OCI-LY1 (cell line): ENCODE measurements around the gene NARF.

Source experiments
- H2AFZ ChIP-seq: fragments of 200-600 bp; sonication (generic), shearing (Covaris generic); 2 replicates; pipeline ENCODE4 v1.6.0; 2014; ENCODE audit warnings: antibody characterized with exemption, mild to moderate bottlenecking, low read length
- H3F3A ChIP-seq: fragments of 200-600 bp; sonication (generic), shearing (Covaris generic); 2 replicates; pipeline ENCODE4 v1.6.0; 2014; ENCODE audit warnings: mild to moderate bottlenecking, antibody characterized with exemption, low read length, moderate library complexity; ENCODE audit not compliant: insufficient read depth
- H3K27ac ChIP-seq: fragments of 200-600 bp; sonication (generic); 2 replicates; pipeline ENCODE4 v1.5.1; 2014; ENCODE audit warnings: low read length, mixed run types, mild to moderate bottlenecking, low read depth; ENCODE audit not compliant: poor library complexity, severe bottlenecking
- H3K27me3 ChIP-seq: fragments of 200-600 bp; sonication (generic); 2 replicates; pipeline ENCODE4 v1.6.0; 2014; ENCODE audit warnings: antibody characterized with exemption, mild to moderate bottlenecking, low read length, moderate library complexity; ENCODE audit not compliant: insufficient read depth
- H3K36me3 ChIP-seq: fragments of 200-600 bp; sonication (generic); 2 replicates; pipeline ENCODE4 v1.6.1; 2014; ENCODE audit warnings: mild to moderate bottlenecking, antibody characterized with exemption, low read length, moderate library complexity, mixed read lengths; ENCODE audit not compliant: insufficient read depth
- H3K4me1 ChIP-seq: fragments of 200-600 bp; sonication (generic); 2 replicates; pipeline ENCODE4 v1.5.1; 2014; ENCODE audit warnings: mild to moderate bottlenecking, low read length, moderate library complexity; ENCODE audit not compliant: insufficient read depth, severe bottlenecking
- H3K4me2 ChIP-seq: fragments of 200-600 bp; sonication (generic), shearing (Covaris generic); 2 replicates; pipeline ENCODE4 v1.6.1; 2014; ENCODE audit warnings: low read length
- H3K4me3 ChIP-seq: fragments of 200-600 bp; sonication (generic); 2 replicates; pipeline ENCODE4 v1.5.1; 2014; ENCODE audit warnings: low read length, low read depth, mild to moderate bottlenecking, mixed read lengths; ENCODE audit not compliant: poor library complexity, severe bottlenecking
- H3K79me2 ChIP-seq: fragments of 200-600 bp; shearing (Covaris generic); 2 replicates; pipeline ENCODE4 v1.6.1; 2016; ENCODE audit warnings: mixed run types, low read length, mixed read lengths; ENCODE audit not compliant: insufficient read depth
- H3K9ac ChIP-seq: fragments of 200-600 bp; sonication (generic), shearing (Covaris generic); 2 replicates; pipeline ENCODE4 v1.6.1; 2014; ENCODE audit warnings: mild to moderate bottlenecking, low read length, mixed read lengths
- H3K9me2 ChIP-seq: fragments of 200-600 bp; sonication (generic), shearing (Covaris generic); 2 replicates; pipeline ENCODE4 v1.6.1; 2014; ENCODE audit warnings: low read depth, mild to moderate bottlenecking, low read length, mixed read lengths
- H3K9me3 ChIP-seq: fragments of 200-600 bp; shearing (Covaris generic); 2 replicates; pipeline ENCODE4 v1.6.1; 2014; ENCODE audit warnings: low read length, mixed read lengths
- H4K20me1 ChIP-seq: fragments of 200-600 bp; sonication (generic), shearing (Covaris generic); 2 replicates; pipeline ENCODE4 v1.6.0; 2016; ENCODE audit warnings: mild to moderate bottlenecking, low read length; ENCODE audit not compliant: insufficient read depth
- EZH2 ChIP-seq: fragments of 200-600 bp; sonication (generic), shearing (Covaris generic); IDR thresholded peaks from 2 replicates; pipeline ENCODE4 v1.8.0; 2017; ENCODE audit warnings: borderline replicate concordance, mixed run types, mild to moderate bottlenecking, antibody characterized with exemption, low read length, moderate library complexity, mixed read lengths
- TF ChIP-seq, protein P1 (sequence below): fragments of 200-600 bp; sonication (generic), shearing (Covaris generic); IDR thresholded peaks from 2 replicates; pipeline ENCODE4 v1.5.1; 2017; ENCODE audit warnings: mild to moderate bottlenecking, antibody characterized with exemption, low read length, moderate library complexity, mixed read lengths

The NARF gene

DNA sequence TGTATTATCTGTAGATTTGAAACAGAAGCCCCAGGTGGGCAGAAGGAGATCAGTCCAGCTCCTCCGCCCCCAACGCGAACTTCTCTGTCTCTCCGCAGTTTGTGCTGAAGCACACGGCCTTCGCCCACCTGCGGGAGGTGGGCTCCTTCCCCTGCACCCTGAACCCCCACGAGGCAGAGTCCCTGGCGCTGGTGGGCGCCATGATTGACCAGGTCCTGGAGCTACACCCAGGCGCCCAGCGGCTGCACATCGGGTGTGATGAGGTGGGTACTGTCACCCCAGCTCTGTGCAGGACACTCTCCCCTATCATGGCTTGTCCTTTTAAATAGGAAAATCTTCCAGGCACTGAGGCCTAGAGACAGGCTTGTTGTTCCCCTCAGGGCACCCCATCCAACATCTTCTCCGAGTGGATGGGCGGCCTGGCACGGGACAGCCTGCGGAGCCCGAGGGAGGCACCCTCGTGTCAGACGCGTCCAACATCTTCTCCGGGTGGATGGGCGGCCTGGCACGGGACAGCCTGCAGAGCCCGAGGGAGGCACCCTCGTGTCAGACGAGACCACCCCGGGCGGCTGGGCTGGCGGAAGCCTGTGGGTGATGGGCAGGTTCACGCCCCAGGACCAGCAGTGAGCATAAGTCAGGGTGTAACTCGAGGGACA is 24.9 kb upstream of the NARF start:
- Histone ChIP-seq H3K27ac (no peak overlapping the region), H3K36me3 (peaks cover 5% of the 10 kb centered on the region; the same call in 1 of the 2 replicates), H3K79me2 (no peaks in the 10 kb centered on the region), H4K20me1 (no peaks in the 10 kb centered on the region), H3K9me2 (no peaks in the 10 kb centered on the region), H2AFZ (no peak overlapping the region), H3K9ac (no peak overlapping the region), H3K4me3 (no peak overlapping the region), H3K4me1 (peaks cover 22% of the 10 kb centered on the region), H3K4me2 (no peak overlapping the region), H3F3A (0 out of 2 replicates have a peak, but pooled peaks cover 5% of the 10 kb centered on the region), H3K27me3 (no peaks in the 10 kb centered on the region), H3K9me3 (no peaks in the 10 kb centered on the region)
- TF ChIP-seq EZH2, result no peak
- TF ChIP-seq, protein P1, sequence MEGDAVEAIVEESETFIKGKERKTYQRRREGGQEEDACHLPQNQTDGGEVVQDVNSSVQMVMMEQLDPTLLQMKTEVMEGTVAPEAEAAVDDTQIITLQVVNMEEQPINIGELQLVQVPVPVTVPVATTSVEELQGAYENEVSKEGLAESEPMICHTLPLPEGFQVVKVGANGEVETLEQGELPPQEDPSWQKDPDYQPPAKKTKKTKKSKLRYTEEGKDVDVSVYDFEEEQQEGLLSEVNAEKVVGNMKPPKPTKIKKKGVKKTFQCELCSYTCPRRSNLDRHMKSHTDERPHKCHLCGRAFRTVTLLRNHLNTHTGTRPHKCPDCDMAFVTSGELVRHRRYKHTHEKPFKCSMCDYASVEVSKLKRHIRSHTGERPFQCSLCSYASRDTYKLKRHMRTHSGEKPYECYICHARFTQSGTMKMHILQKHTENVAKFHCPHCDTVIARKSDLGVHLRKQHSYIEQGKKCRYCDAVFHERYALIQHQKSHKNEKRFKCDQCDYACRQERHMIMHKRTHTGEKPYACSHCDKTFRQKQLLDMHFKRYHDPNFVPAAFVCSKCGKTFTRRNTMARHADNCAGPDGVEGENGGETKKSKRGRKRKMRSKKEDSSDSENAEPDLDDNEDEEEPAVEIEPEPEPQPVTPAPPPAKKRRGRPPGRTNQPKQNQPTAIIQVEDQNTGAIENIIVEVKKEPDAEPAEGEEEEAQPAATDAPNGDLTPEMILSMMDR, result no peak

DNA sequence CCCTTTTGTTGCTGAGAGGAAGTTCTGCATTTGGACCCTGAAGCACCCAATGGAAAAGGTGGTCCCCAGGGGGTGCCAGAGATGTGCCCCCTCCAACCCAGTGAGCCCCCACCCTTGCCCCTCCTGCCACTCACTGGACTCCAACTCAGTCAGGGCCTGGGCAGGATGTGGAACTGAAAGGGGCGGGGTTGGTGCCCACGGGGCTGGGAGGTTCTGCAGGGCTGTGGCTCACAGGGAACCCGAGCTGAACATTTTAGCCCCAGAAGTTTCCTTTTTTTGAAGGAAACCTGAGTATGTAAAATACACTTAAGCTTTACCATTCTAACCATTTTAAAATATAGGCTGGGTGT is 24.4 kb upstream of the NARF start:
- H3K36me3 ChIP-seq, result peaks cover 5% of the 10 kb centered on the region; the same call in 1 of the 2 replicates
- H3K79me2 ChIP-seq, result no peaks in the 10 kb centered on the region
- H3K27ac ChIP-seq, result no peak overlapping the region
- H3K4me2 ChIP-seq, result no peak overlapping the region
- no peak overlapping the region for H3K4me3 ChIP-seq
- no peaks in the 10 kb centered on the region for H3K9me3 ChIP-seq
- TF ChIP-seq EZH2, result no peak
- TF ChIP-seq, protein P1, result no peak
- H4K20me1 ChIP-seq, result no peaks in the 10 kb centered on the region
- H3K9me2 ChIP-seq, result no peaks in the 10 kb centered on the region
- no peaks in the 10 kb centered on the region for H3K27me3 ChIP-seq
- no peak overlapping the region for H3K9ac ChIP-seq
- H3K4me1 ChIP-seq, result peaks cover 18% of the 10 kb centered on the region
- 0 out of 2 replicates have a peak, but pooled peaks cover 5% of the 10 kb centered on the region for H3F3A ChIP-seq
- no peak overlapping the region for H2AFZ ChIP-seq

DNA sequence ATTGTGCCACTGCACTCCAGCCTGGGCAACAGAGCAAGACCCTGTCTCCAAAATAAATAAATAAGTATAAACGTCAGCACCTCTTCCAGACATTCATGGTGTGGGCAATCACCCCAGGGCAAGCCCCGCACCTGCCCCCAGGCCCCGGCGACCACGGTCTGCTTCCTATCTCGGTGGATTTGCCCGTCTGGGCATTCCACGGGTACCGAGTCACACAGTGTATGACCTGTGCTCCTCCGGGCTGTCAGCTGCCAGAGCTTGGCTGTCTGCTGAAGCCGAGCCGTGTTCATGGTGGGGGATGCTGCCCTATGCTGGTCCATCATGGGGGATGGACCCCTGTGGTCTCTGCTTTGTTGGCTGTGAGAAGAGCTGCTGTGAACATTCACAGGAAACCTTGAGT is 23.4 kb upstream of the NARF start:
- peaks cover 13% of the 10 kb centered on the region; the same call in 1 of the 2 replicates for H3K36me3 ChIP-seq
- no peak for TF ChIP-seq EZH2
- TF ChIP-seq, protein P1, result no peak
- no peaks in the 10 kb centered on the region for H3K9me3 ChIP-seq
- H3K4me3 ChIP-seq, result no peak overlapping the region
- no peaks in the 10 kb centered on the region for H3K79me2 ChIP-seq
- H3K4me2 ChIP-seq, result no peak overlapping the region
- H4K20me1 ChIP-seq, result no peaks in the 10 kb centered on the region
- H3K9ac ChIP-seq, result no peak overlapping the region
- no peak overlapping the region for H3K27ac ChIP-seq
- no peak overlapping the region for H2AFZ ChIP-seq
- peaks cover 14% of the 10 kb centered on the region for H3K4me1 ChIP-seq
- 0 out of 2 replicates have a peak, but pooled peaks cover 5% of the 10 kb centered on the region for H3F3A ChIP-seq
- H3K27me3 ChIP-seq, result no peaks in the 10 kb centered on the region
- H3K9me2 ChIP-seq, result no peaks in the 10 kb centered on the region
